Right ventricle myocardium inferior (tissue), 1 donor: ENCODE results near the gene PHKA1. TPM values are rescaled to one million over a fixed set of nuclear protein-coding genes. Genes with fewer than 3 reads are reported as not detected.
A peak's percentile ranks its signal among the peaks of the same experiment; 100 is the strongest.
"Not testable (repeated sequence)": the region's sequence is repeated elsewhere in the genome, so short reads cannot be mapped to it uniquely, and the experiment has no call there.

ENCODE experiments used
- ATAC-seq: fragments of 200-7000 bp; cut with Tn5 transposase; one replicate; pipeline ENCODE4 v1.9.1; 2020; ENCODE audit warnings: mild to moderate bottlenecking, moderate library complexity
- DNase-seq: peaks from one replicate; pipeline ENCODE4 v3.0.0; 2021; ENCODE audit errors: missing footprints
- intact Hi-C: fragments of 100-400 bp; cut with DNase I; formaldehyde crosslinking; loops from one replicate; pipeline ENCODE4 v1.11.0; 2022
- total RNA-seq: library from RNA; stranded (reverse); fragmentation: NEBNext Ultra II Directional; extraction: Animal tissue kit (Norgen Biotek cat#: 25700); gene quantifications from one replicate; pipeline ENCODE4 v1.2.1, GENCODE V29; 2021
- donor health status: DM: no; HTN: yes; CAD: no; lungs with severe emphysema.

PHKA1 gene
- total RNA-seq, 1 donor from 2014 or later, result 16.1 TPM

DNA sequence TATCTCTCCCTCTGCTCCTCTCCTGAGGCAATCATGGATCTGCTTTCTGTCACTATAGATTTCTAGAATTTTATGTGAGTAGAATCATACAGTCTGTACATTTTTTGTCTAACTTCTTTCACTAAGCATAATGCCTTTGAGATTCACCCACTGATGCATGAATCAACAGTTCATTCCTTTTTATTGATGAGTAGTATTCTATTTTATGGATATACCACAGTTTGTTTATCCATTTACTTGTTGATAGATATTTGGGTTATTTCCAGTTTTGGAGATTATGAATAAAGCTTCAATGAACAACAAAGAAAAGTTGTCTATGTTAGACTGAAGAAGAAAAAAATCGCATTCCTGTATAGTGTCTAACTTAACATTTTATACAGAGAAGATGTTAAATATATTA is 30.5 kb downstream of the PHKA1 start:
- ATAC-seq, result no peak
- intact Hi-C loops, result no loop called here
- no peak for DNase-seq

- intact Hi-C loops, result no loop called here
- ATAC-seq (no peak), DNase-seq (no peak)
These were observed 37.6 kb downstream of the PHKA1 start for GRCh38 chrX:72676465-72676864.

DNA sequence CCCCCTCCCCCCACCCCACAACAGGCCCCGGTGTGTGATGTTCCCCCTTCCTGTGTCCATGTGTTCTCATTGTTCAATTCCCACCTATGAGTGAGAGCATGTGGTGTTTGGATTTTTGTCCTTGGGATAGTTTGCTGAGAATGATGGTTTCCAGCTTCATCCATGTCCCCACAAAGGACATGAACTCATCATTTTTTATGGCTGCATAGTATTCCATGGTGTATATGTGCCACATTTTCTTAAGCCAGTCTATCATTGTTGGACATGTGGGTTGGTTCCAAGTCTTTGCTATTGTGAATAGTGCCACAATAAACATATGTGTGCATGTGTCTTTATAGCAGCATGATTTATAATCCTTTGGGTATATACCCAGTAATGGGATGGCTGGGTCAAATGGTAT is 40.2 kb downstream of the PHKA1 start:
- ATAC-seq, intact Hi-C loops, DNase-seq: not testable (repeated sequence)

DNA sequence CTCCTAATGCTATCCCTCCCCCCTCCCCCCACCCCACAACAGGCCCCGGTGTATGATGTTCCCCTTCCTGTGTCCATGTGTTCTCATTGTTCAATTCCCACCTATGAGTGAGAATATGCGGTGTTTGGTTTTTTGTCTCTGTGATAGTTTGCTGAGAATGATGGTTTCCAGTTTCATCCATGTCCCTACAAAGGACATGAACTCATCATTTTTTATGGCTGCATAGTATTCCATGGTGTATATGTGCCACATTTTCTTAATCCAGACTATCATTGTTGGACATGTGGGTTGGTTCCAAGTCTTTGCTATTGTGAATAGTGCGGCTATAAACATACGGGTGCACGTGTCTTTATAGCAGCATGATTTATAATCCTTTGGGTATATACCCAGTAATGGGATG is 44.6 kb downstream of the PHKA1 start:
- ATAC-seq, intact Hi-C loops, DNase-seq: not testable (repeated sequence)

GRCh38 chrX:72666451-72666850 is 47.7 kb downstream of the PHKA1 start:
- ATAC-seq (no peak), DNase-seq (no peak)
- intact Hi-C loops, result no loop called here

DNA sequence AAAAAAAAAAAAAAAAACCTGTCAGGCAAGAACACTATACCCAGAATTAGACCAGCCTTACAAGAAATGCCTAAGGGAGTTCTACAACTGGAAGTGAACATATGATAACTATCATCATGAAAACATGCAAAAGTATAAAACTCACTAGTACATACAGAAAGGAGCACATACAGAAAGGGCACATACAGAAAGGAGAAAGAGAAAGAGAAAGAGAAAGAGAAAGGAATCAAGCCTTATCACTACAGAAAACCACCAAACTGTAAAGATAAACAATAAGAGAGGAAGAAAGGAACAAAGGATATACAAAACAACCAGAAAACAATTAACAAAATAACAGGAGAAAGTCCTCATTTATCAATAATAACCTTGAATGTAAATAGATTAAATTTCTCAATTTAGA is 50.4 kb downstream of the PHKA1 start:
- no peak for ATAC-seq
- intact Hi-C loops, result no loop called here

GRCh38 chrX:72662020-72662747 is 51.9 kb downstream of the PHKA1 start:
- ATAC-seq (no peak), DNase-seq (no peak)
- intact Hi-C loops, result no loop called here

More for the DNA sequence above, 50.4 kb downstream of the PHKA1 start:
- DNase-seq, result no peak

- ATAC-seq (no peak), DNase-seq (no peak)
- intact Hi-C loops, result no loop called here
These were observed 54.4 kb downstream of the PHKA1 start for GRCh38 chrX:72659723-72660122.

DNA sequence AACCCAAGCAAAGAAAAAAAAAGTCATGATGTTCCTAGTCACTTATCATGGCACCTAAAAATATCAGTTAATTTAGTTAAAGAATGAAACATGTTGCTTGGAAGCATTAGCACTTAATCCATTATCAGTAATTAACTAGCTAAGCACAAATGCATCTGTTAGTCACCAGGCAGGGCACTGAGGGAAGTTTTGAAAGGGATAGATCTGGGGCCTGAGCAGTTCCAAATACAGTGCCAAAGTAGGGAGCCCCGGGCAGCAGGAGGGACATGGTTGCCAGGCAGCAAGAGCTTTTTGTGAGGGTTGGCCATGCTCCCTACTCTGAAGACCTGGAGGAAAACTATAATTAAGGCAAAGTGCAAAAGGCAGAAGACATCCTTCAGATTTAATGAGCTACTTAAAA is 62.0 kb downstream of the PHKA1 start:
- DNase-seq, result peak; percentile 22
- intact Hi-C loops, result no loop called here
- ATAC-seq, result no peak

GRCh38 chrX:72644946-72645345 is 69.2 kb downstream of the PHKA1 start:
- intact Hi-C loops, result no loop called here
- ATAC-seq, result no peak
- DNase-seq, result no peak

DNA sequence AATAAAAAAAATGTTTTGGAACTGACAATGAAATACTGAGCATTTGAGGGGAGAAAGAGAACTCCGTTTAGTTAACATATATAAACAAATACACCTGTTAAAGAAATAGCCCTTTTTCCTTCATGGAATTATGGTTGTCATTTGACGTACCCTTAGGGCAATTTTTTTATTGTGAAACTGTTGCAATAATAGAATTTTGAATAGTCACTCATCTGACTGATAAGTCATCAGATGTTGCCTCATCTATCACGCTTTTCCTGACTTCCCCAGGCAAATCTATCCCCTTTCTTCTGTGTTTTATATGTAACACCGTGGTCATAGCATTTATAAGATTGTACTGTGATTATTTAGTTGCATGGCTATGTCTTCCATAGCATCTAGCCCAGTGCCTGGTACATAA is 72.5 kb downstream of the PHKA1 start:
- intact Hi-C loops, result no loop called here
- DNase-seq (no peak), ATAC-seq (no peak)

- no peak for ATAC-seq
- no peak for DNase-seq
- intact Hi-C loops, result no loop called here
These were observed 78.2 kb downstream of the PHKA1 start for GRCh38 chrX:72635930-72636329.

- no peak for DNase-seq
- ATAC-seq, result no peak
- intact Hi-C loops, result no loop called here
These were observed 79.8 kb downstream of the PHKA1 start for GRCh38 chrX:72634331-72634730.

DNA sequence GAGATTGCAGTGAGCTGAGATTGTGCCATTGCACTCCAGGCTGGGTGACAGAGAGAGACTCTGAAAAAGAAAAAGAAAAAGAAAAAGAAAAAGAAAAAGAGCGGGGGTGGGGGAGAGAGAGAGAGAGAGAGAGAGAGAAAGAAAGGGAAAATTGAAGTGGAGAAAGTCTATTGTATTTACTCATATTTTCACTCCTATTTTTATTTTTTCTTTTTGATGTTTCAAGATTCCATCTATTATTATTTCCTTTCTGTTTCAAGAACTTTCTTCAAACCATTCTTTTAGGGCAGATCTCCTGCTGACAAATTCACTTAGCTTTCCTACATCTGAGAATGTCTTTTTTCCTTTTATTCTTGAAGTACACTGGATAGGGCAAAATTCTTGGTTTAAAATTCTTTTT is 83.9 kb downstream of the PHKA1 start:
- DNase-seq (no peak), ATAC-seq (no peak)
- intact Hi-C loops, result no loop called here

- ATAC-seq (no peak), DNase-seq (no peak)
- intact Hi-C loops, result no loop called here
These were observed 89.9 kb downstream of the PHKA1 start for GRCh38 chrX:72624194-72624593.

DNA sequence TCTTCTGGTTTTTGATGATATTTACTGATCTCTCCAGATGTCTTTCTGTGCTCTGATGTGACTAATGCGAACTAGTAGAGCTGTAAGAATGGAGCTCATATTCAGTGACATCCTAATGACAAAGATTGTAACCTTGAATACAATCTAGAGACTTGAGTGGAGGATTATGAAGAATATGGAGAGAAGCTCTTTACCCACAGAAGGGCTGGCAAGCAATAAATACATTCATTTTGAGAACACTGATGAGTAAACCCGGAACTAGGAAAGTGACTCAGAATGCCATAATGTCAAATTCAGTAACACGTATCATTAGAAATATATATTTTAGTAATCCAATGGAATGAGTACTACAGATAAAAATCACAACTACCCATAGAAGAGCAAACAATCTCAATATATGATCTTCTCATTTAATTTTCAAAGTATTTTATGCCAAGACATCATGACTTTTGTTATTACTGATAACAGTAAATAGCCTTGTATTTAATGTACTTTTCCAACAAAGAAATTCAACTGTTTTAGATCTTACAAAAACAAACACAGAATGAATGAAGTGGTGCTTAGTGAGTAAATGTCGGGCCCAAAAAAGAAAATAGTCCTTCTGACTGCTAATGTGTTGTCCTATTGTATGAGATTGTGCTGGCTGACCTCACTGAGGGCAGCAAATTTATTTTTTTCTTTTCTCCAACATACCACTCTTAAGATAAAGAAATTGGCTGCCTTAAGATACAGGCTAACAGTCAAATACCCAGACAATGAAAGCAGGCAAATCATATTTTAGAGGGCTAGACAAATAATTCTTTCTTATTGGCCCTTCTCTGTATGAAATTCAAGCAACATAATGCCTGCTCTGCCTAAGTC is 92.3 kb downstream of the PHKA1 start:
- ATAC-seq, result no peak
- no peak for DNase-seq
- intact Hi-C loops, result no loop called here

DNA sequence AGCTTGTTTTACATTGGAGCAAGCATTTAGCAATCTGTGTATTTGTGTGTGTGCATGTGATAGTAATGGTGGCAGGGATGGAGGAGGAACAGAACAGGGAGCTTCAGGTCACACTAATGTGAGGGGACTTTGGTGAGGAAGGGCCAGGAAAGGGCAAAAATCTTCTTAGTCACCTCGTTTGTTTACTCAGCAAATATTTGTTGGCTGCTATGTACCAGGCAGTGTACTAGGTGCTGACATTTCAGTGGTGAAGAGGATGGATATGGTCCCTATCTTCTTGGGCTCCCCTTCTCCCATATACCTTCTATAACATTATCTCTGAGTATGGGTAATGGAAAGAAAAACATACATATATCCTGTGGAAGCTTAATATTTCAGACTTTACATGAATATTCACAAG is 92.9 kb downstream of the PHKA1 start:
- intact Hi-C loops, result no loop called here
- DNase-seq (no peak), ATAC-seq (no peak)

GRCh38 chrX:72620550-72621145 is 93.5 kb downstream of the PHKA1 start:
- intact Hi-C loops, result no loop called here
- no peak for ATAC-seq
- DNase-seq, result no peak

- no peak for ATAC-seq
- intact Hi-C loops, result no loop called here
- no peak for DNase-seq
These were observed 104.8 kb downstream of the PHKA1 start for GRCh38 chrX:72609313-72609712.

GRCh38 chrX:72604705-72605104 is 109.4 kb downstream of the PHKA1 start:
- DNase-seq (no peak), ATAC-seq (no peak)
- intact Hi-C loops, result no loop called here
